ENCODE data around the gene AIM2. TPM values are rescaled to one million over a fixed set of nuclear protein-coding genes. Genes with fewer than 3 reads are reported as not detected.

AIM2 gene
- total RNA-seq, 1 experiment from 2014 or later, result 1.1 TPM

GRCh38 chr1:159040206-159040605, 36.4 kb downstream of the AIM2 start (continued):
- TF ChIP-seq, protein P1, sequence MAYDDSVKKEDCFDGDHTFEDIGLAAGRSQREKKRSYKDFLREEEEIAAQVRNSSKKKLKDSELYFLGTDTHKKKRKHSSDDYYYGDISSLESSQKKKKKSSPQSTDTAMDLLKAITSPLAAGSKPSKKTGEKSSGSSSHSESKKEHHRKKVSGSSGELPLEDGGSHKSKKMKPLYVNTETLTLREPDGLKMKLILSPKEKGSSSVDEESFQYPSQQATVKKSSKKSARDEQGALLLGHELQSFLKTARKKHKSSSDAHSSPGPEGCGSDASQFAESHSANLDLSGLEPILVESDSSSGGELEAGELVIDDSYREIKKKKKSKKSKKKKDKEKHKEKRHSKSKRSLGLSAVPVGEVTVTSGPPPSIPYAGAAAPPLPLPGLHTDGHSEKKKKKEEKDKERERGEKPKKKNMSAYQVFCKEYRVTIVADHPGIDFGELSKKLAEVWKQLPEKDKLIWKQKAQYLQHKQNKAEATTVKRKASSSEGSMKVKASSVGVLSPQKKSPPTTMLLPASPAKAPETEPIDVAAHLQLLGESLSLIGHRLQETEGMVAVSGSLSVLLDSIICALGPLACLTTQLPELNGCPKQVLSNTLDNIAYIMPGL (CRISPR knock-in tag; IDR thresholded peaks at IDR 0.05), result no peak
- TF ChIP-seq JAZF1 (CRISPR knock-in tag; IDR thresholded peaks at IDR 0.05) (no peak), TEAD4 (CRISPR knock-in tag; IDR thresholded peaks at IDR 0.05) (no peak), ESRRA (CRISPR knock-in tag; IDR thresholded peaks at IDR 0.05; ENCODE audit: borderline replicate concordance) (no peak)
- TF ChIP-seq, protein P2, sequence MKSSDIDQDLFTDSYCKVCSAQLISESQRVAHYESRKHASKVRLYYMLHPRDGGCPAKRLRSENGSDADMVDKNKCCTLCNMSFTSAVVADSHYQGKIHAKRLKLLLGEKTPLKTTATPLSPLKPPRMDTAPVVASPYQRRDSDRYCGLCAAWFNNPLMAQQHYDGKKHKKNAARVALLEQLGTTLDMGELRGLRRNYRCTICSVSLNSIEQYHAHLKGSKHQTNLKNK (CRISPR knock-in tag; IDR thresholded peaks at IDR 0.05), result no peak

DNA sequence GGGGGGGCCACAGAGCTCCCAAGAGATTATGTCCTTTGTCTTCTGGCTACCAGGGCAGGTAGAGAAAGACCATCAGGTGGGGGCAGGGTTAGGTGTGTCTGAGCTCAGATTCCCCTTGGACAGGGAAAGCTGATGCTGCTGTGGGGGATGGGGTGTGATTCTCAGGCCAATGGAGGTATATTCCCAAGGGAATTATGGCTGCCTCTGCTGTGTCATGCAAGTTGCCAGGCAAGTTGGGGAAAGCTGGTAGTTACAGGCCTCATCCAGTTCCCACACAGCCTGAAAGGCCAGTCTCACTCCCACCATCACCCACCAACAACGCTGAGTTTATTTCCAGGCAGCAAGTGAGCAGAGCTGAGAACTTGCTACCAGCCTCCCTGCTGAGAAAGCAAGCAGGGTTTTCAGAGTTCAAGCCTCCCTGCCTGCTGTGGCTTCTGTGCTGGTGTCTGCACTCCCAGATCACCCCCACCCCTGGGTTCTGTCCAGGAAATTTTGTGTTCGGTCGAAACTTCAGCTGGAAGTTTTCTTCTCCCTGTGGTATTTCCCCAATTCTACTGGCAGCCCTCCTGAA, 45.6 kb downstream of the AIM2 start:
- CTCF ChIA-PET, result no interaction called here
- peaks cover 8% of the 10 kb centered on the region for H3K9me3 Mint-ChIP-seq
- POLR2A ChIA-PET, result no interaction called here
- no peak for DNase-seq (ENCODE audit: low spot score)
- no peak for TF ChIP-seq KAT7 (CRISPR knock-in tag; IDR thresholded peaks at IDR 0.05; ENCODE audit: borderline replicate concordance)
- TF ChIP-seq ZBTB43 (CRISPR knock-in tag; IDR thresholded peaks at IDR 0.05), result no peak
- no peak for TF ChIP-seq ESRRA (CRISPR knock-in tag; IDR thresholded peaks at IDR 0.05; ENCODE audit: borderline replicate concordance)
- no peak for TF ChIP-seq MXD4 (CRISPR knock-in tag; IDR thresholded peaks at IDR 0.05; ENCODE audit: borderline replicate concordance)
- TF ChIP-seq MYBL2 (CRISPR knock-in tag; IDR thresholded peaks at IDR 0.05), result no peak
- no peak for TF ChIP-seq PRRX2 (CRISPR knock-in tag; IDR thresholded peaks at IDR 0.05)
- no peak for TF ChIP-seq ZSCAN18 (CRISPR knock-in tag; IDR thresholded peaks at IDR 0.05)
- TF ChIP-seq ATF1 (CRISPR knock-in tag; IDR thresholded peaks at IDR 0.05), result no peak
- TF ChIP-seq ZNF671 (CRISPR knock-in tag; IDR thresholded peaks at IDR 0.05), result no peak
- TF ChIP-seq ZBTB21 (CRISPR knock-in tag; IDR thresholded peaks at IDR 0.05; ENCODE audit: borderline replicate concordance), result no peak
- TF ChIP-seq HMGA2 (CRISPR knock-in tag; IDR thresholded peaks at IDR 0.05), result no peak
- TF ChIP-seq, protein P1 (CRISPR knock-in tag; IDR thresholded peaks at IDR 0.05), result no peak
- no peak for TF ChIP-seq SOX15 (CRISPR knock-in tag; IDR thresholded peaks at IDR 0.05)
- TF ChIP-seq FOXJ3 (CRISPR knock-in tag; IDR thresholded peaks at IDR 0.05; ENCODE audit: borderline replicate concordance), result no peak
- TF ChIP-seq ZNF416 (CRISPR knock-in tag; IDR thresholded peaks at IDR 0.05), result no peak
- H3K36me3 Mint-ChIP-seq, result peaks cover 7% of the 10 kb centered on the region
- H3K27me3 Mint-ChIP-seq (ENCODE audit: low read depth), result no peaks in the 10 kb centered on the region; the same call in 1 of the 2 replicates
- H3K27ac Mint-ChIP-seq, result no peak overlapping the region
- H3K4me1 Mint-ChIP-seq, result peaks cover 13% of the 10 kb centered on the region
- peak; percentile 18; the same call in 1 of the 2 replicates for ATAC-seq
- H3K4me3 Mint-ChIP-seq, result no peak overlapping the region

DNA sequence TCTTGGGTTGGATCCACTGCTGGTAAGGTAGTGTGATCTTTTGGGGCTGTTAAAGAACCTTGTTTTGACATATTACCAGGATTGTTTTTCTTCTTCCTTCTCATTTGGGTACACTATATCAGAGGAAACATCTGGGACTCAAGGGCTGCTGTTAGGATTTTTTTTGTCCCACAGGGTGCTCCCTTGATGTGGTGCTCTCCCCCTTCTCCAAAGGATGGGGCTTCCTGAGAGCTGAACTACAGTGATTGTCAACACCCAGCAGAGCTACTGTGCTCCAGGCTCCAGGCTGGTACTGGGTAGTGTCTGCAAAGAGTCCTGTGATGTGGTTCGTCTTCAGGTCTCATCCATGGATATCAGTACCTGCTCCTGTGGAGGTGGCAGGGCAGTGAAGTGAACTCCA, 46.3 kb downstream of the AIM2 start:
- Mint-ChIP-seq H3K4me3 (no peak overlapping the region), H3K9me3 (peaks cover 8% of the 10 kb centered on the region), H3K27me3 (ENCODE audit: low read depth) (no peaks in the 10 kb centered on the region; the same call in 1 of the 2 replicates), H3K4me1 (peaks cover 18% of the 10 kb centered on the region), H3K27ac (no peak overlapping the region), H3K36me3 (peaks cover 7% of the 10 kb centered on the region)
- DNase-seq (ENCODE audit: low spot score) (no peak), ATAC-seq (no peak; the same call in 1 of the 2 replicates)
- ChIA-PET POLR2A (no interaction called here), CTCF (no interaction called here)
- TF ChIP-seq NR2C2 (CRISPR knock-in tag; IDR thresholded peaks at IDR 0.05) (no peak), ZNF232 (CRISPR knock-in tag; IDR thresholded peaks at IDR 0.05) (no peak), USF1 (CRISPR knock-in tag; IDR thresholded peaks at IDR 0.05) (no peak), ELF4 (CRISPR knock-in tag; IDR thresholded peaks at IDR 0.05; ENCODE audit: low read depth) (no peak), FOXP1 (CRISPR knock-in tag; IDR thresholded peaks at IDR 0.05; ENCODE audit: borderline replicate concordance) (no peak), CBFB (CRISPR knock-in tag; IDR thresholded peaks at IDR 0.05; ENCODE audit: low read depth) (no peak), EMX1 (CRISPR knock-in tag; IDR thresholded peaks at IDR 0.05) (no peak)
- TF ChIP-seq, protein P3, sequence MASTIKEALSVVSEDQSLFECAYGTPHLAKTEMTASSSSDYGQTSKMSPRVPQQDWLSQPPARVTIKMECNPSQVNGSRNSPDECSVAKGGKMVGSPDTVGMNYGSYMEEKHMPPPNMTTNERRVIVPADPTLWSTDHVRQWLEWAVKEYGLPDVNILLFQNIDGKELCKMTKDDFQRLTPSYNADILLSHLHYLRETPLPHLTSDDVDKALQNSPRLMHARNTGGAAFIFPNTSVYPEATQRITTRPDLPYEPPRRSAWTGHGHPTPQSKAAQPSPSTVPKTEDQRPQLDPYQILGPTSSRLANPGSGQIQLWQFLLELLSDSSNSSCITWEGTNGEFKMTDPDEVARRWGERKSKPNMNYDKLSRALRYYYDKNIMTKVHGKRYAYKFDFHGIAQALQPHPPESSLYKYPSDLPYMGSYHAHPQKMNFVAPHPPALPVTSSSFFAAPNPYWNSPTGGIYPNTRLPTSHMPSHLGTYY (CRISPR knock-in tag; IDR thresholded peaks at IDR 0.05), result no peak

Data from WTC11 (cell line).